A673 (cell line): ENCODE results near the gene FRMPD4. TPM values are rescaled to one million over a fixed set of nuclear protein-coding genes. Genes with fewer than 3 reads are reported as not detected.
"Not testable (repeated sequence)": the region's sequence is repeated elsewhere in the genome, so short reads cannot be mapped to it uniquely, and the experiment has no call there.

Experiments used
- BruUV-seq: library from RNA; stranded (reverse); fragments of 400-500 nt; replicated peaks from 2 replicates; lab custom pipeline; 2021; lab: Mats Ljungman, UMichigan
- CTCF ChIA-PET: fragments of 300-600 bp; sonication (Branson Sonifier 250); formaldehyde crosslinking; loops from one replicate; lab custom pipeline; 2022; ENCODE audit warnings: antibody characterized with exemption; lab: Charles Lee
- POLR2A ChIA-PET: fragments of 300-600 bp; sonication (Branson Sonifier 250); formaldehyde crosslinking; loops from one replicate; lab custom pipeline; 2022; ENCODE audit warnings: antibody characterized with exemption; ENCODE audit not compliant: low non-redundant PET; lab: Charles Lee
- DNase-seq: peaks from one replicate; pipeline ENCODE4 v3.0.0-alpha.2; 2015; ENCODE audit warnings: low spot score
- H3K27ac ChIP-seq: fragments of 200-600 bp; sonication (generic); 2 replicates; pipeline ENCODE4 v1.5.1; 2016; ENCODE audit warnings: mixed run types, low read depth, mild to moderate bottlenecking, mixed read lengths, antibody characterized with exemption, low read length; ENCODE audit not compliant: poor library complexity, severe bottlenecking
- H3K27me3 ChIP-seq: fragments of 200-600 bp; sonication (generic); replicated peaks from 2 replicates; pipeline ENCODE4 v1.6.1; 2017; ENCODE audit warnings: mixed run types, low read depth, mild to moderate bottlenecking, mixed read lengths, antibody characterized with exemption, low read length; ENCODE audit not compliant: insufficient read depth, poor library complexity
- H3K36me3 ChIP-seq: fragments of 200-600 bp; sonication (generic); 2 replicates; pipeline ENCODE4 v1.6.1; 2016; ENCODE audit warnings: mixed run types, mild to moderate bottlenecking, mixed read lengths, antibody characterized with exemption, low read length; ENCODE audit not compliant: insufficient read depth, poor library complexity, severe bottlenecking
- H3K4me1 ChIP-seq: fragments of 200-600 bp; sonication (generic); 2 replicates; pipeline ENCODE4 v1.6.1; 2017; ENCODE audit warnings: mixed run types, mild to moderate bottlenecking, mixed read lengths, antibody characterized with exemption, low read length; ENCODE audit not compliant: insufficient read depth, poor library complexity, severe bottlenecking
- H3K4me3 ChIP-seq: fragments of 200-600 bp; sonication (generic); 2 replicates; pipeline ENCODE4 v1.5.1; 2016; ENCODE audit warnings: low read depth, mixed run types, mild to moderate bottlenecking, mixed read lengths, low read length; ENCODE audit not compliant: poor library complexity, severe bottlenecking
- H3K9me3 ChIP-seq: fragments of 200-600 bp; sonication (generic); 2 replicates; pipeline ENCODE4 v1.6.1; 2016; ENCODE audit warnings: mixed run types, low read depth, mild to moderate bottlenecking, mixed read lengths, antibody characterized with exemption, low read length; ENCODE audit not compliant: poor library complexity, severe bottlenecking
- CTCF ChIP-seq: fragments of 300-800, 200-600 bp; sonication (generic); conservative IDR thresholded peaks from 2 replicates; pipeline ENCODE4 v1.5.1; 2017; ENCODE audit warnings: low read depth, mild to moderate bottlenecking, antibody characterized with exemption, low read length, moderate library complexity, mixed read lengths
- EZH2 ChIP-seq: fragments of 200-600 bp; sonication (generic); IDR thresholded peaks from 2 replicates; pipeline ENCODE4 v1.6.1; 2017; ENCODE audit warnings: borderline replicate concordance, low read depth, mild to moderate bottlenecking, mixed read lengths, antibody characterized with exemption, low read length; ENCODE audit not compliant: poor library complexity, severe bottlenecking
- intact Hi-C: fragments of 100-400 bp; cut with micrococcal nuclease; formaldehyde crosslinking; loops from one replicate; pipeline ENCODE4 v1.10.0; 2022; ENCODE audit not compliant: unreplicated experiment
- total RNA-seq: library from RNA; stranded (reverse); gene quantifications from 2 replicates; pipeline ENCODE4 v1.2.3, GENCODE V29; 2021

The FRMPD4 gene
- total RNA-seq, 1 experiment from 2014 or later, result not detected

GRCh38 chrX:12162420-12162819 is 24.1 kb downstream of the FRMPD4 start:
- Histone ChIP-seq H3K27me3 (no peaks in the 10 kb centered on the region), H3K9me3 (no peaks in the 10 kb centered on the region), H3K36me3 (no peaks in the 10 kb centered on the region), H3K4me1 (no peaks in the 10 kb centered on the region), H3K27ac (no peak overlapping the region), H3K4me3 (no peak overlapping the region)
- CTCF ChIA-PET, result no interaction called here
- no peak for TF ChIP-seq CTCF
- TF ChIP-seq EZH2, result no peak
- intact Hi-C loops, result no loop called here
- POLR2A ChIA-PET, result no interaction called here
- BruUV-seq, result no TSS peak
- no peak for DNase-seq

- POLR2A ChIA-PET, intact Hi-C loops, H3K4me3 ChIP-seq, DNase-seq, BruUV-seq, H3K4me1 ChIP-seq, H3K27ac ChIP-seq, H3K9me3 ChIP-seq, H3K36me3 ChIP-seq, H3K27me3 ChIP-seq, CTCF ChIA-PET: not testable (repeated sequence)
Observed at GRCh38 chrX:12164180-12164579, 25.9 kb downstream of the FRMPD4 start.

GRCh38 chrX:12170755-12171154 is 32.5 kb downstream of the FRMPD4 start:
- ChIA-PET POLR2A (no interaction called here), CTCF (no interaction called here)
- Histone ChIP-seq H3K27ac (no peak overlapping the region), H3K36me3 (no peaks in the 10 kb centered on the region), H3K9me3 (no peaks in the 10 kb centered on the region), H3K27me3 (no peaks in the 10 kb centered on the region), H3K4me3 (no peak overlapping the region), H3K4me1 (no peaks in the 10 kb centered on the region)
- no TSS peak for BruUV-seq
- TF ChIP-seq EZH2, result no peak
- no peak for TF ChIP-seq CTCF
- intact Hi-C loops, result no loop called here
- no peak for DNase-seq

DNA sequence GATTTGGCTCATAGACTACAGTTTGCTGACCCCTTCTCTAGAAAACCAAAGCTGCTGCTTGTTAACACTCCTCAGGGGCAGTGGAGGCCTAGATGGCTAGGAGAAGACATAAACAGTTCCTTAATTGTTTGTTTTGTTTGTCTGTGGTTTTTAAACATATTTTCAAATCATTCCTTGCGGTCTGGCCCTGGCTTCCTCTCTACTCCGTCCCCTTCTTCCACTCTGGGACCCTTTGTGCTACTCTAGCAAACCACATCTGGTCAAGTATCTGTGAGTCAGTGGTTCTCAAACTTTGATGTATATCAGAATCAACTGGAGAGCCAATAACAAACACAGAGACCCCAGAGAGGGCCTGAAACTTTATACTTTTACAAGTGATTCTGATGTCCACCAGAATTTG is 36.1 kb downstream of the FRMPD4 start:
- POLR2A ChIA-PET, result no interaction called here
- CTCF ChIA-PET, result no interaction called here

More for the DNA sequence above, 36.1 kb downstream of the FRMPD4 start:
- H3K4me1 ChIP-seq, result no peaks in the 10 kb centered on the region
- H3K36me3 ChIP-seq, result no peaks in the 10 kb centered on the region
- H3K4me3 ChIP-seq, result no peak overlapping the region
- no peaks in the 10 kb centered on the region for H3K27me3 ChIP-seq
- H3K9me3 ChIP-seq, result peaks cover 3% of the 10 kb centered on the region
- no peak for TF ChIP-seq CTCF
- no peak for TF ChIP-seq EZH2
- no TSS peak for BruUV-seq
- no peak for DNase-seq
- intact Hi-C loops, result no loop called here
- no peak overlapping the region for H3K27ac ChIP-seq
